Kidney (tissue), 14 donors: ENCODE measurements around the gene HSPB8. TPM values are rescaled to one million over a fixed set of nuclear protein-coding genes. Genes with fewer than 3 reads are reported as not detected.

Source experiments
- DNase-seq, 5 donors: peaks; one replicate each; pipeline ENCODE4 v3.0.0-alpha.2; 2013 to 2020
- FAIRE-seq: peaks from 2 replicates; lab custom pipeline; 2012; peaks lifted over from hg19 to GRCh38; lab: Jason Lieb, UNC
- H3K27ac ChIP-seq, 2 donors: one replicate each; pipeline ENCODE4 v1.7.0; 2013; ENCODE audit warnings: low read depth in 2 of 2, low read length in 2 of 2, inconsistent platforms in 1 of 2
- H3K27me3 ChIP-seq: one replicate; pipeline ENCODE4 v1.7.1; 2013; ENCODE audit warnings: low read length, inconsistent platforms; ENCODE audit not compliant: control insufficient read depth, insufficient read depth
- H3K36me3 ChIP-seq, 3 donors: one replicate each; pipeline versions ENCODE4 v1.7.0 to v1.7.1; 2013; ENCODE audit warnings: low read length in 3 of 3, control low read depth in 1 of 3, inconsistent platforms in 1 of 3; ENCODE audit not compliant: insufficient read depth in 3 of 3, control insufficient read depth in 2 of 3
- H3K4me1 ChIP-seq, 3 donors: one replicate each; pipeline versions ENCODE4 v1.7.0 to v1.7.1; 2013; ENCODE audit warnings: low read length in 3 of 3, inconsistent platforms in 1 of 3, low read depth in 1 of 3; ENCODE audit not compliant: control insufficient read depth in 2 of 3, insufficient read depth in 2 of 3
- H3K4me3 ChIP-seq, 3 donors: one replicate each; pipeline versions ENCODE4 v1.7.0 to v1.8.1; 2013; ENCODE audit warnings: low read length in 3 of 3, control low read depth in 1 of 3, inconsistent platforms in 1 of 3
- H3K9ac ChIP-seq, 3 donors: one replicate each; pipeline versions ENCODE4 v1.7.0 to v1.7.1; 2013; ENCODE audit warnings: low read length in 3 of 3, control low read depth in 1 of 3, inconsistent platforms in 1 of 3
- H3K9me3 ChIP-seq, 3 donors: one replicate each; pipeline versions ENCODE4 v1.7.0 to v1.7.1; 2013; ENCODE audit warnings: low read length in 3 of 3, control low read depth in 1 of 3, inconsistent platforms in 1 of 3; ENCODE audit not compliant: control insufficient read depth in 2 of 3, insufficient read depth in 1 of 3
- CTCF ChIP-seq: IDR thresholded peaks from 3 replicates; pipeline ENCODE4 v1.5.1; 2012; ENCODE audit warnings: mild to moderate bottlenecking, moderate library complexity, borderline replicate concordance; ENCODE audit not compliant: insufficient read depth; ENCODE audit errors: extremely low read depth
- intact Hi-C: fragments of 100-400 bp; cut with DNase I; formaldehyde crosslinking; loops from one replicate; pipeline ENCODE4 v1.11.1; 2022
- polyA plus RNA-seq: library from polyadenylated mRNA; stranded (reverse); fragments of 350-450 nt; fragmentation: Illumina TruSeq; extraction: RNeasy Lipid Tissue Mini Kit (QIAGEN cat#74804); gene quantifications from one replicate; pipeline ENCODE4 v1.2.3, GENCODE V29; 2014; ENCODE audit warnings: low read depth, low replicate concordance; ENCODE audit not compliant: insufficient read depth
- total RNA-seq: library from RNA; stranded (reverse); fragmentation: NEBNext Ultra II Directional; extraction: Animal tissue kit (Norgen Biotek cat#: 25700); gene quantifications from one replicate; pipeline ENCODE4 v1.2.1, GENCODE V29; 2021
- donor health status: control.
- donor health status: control.
- donor health status: control.
- donor health status: control.
- donor health status: control.
- donor health status: DM: yes; HTN: yes; CAD: no.
- donor health status: Normal renal cell carcinoma (clear cell type).

The HSPB8 gene
- total and polyA plus RNA-seq, 2 donors from 2014 or later: 67.2 to 81.3 TPM

GRCh38 chr12:119181944-119182343 is 3.2 kb downstream of the HSPB8 start:
- intact Hi-C loops: no loop called here
- H3K36me3 ChIP-seq: no peaks in the 10 kb centered on the region
- no peaks in the 10 kb centered on the region for H3K27me3 ChIP-seq
- TF ChIP-seq CTCF: no peak
- no peak for FAIRE-seq
- H3K9me3 ChIP-seq: no peaks in the 10 kb centered on the region
- peak overlapping the region in 2 of 3 donors; percentile 57 to 80 for H3K4me3 ChIP-seq
- DNase-seq: no peak
- peak overlapping the region in 1 of 3 donors; percentile 9 for H3K9ac ChIP-seq
- H3K4me1 ChIP-seq: peaks cover 0 to 13% (median 3%) of the 10 kb centered on the region in 3 donors
- peak overlapping the region in 1 of 2 donors; percentile 5 for H3K27ac ChIP-seq

GRCh38 chr12:119182701-119183493 is 4.2 kb downstream of the HSPB8 start:
- H3K9ac ChIP-seq: no peak overlapping the region
- intact Hi-C loops: no loop called here
- no peak for FAIRE-seq
- H3K9me3 ChIP-seq: no peaks in the 10 kb centered on the region
- H3K27me3 ChIP-seq: no peaks in the 10 kb centered on the region
- H3K36me3 ChIP-seq: no peaks in the 10 kb centered on the region
- peak overlapping the region in 1 of 3 donors; percentile 26 for H3K4me3 ChIP-seq
- peaks cover 0 to 14% (median 3%) of the 10 kb centered on the region in 3 donors for H3K4me1 ChIP-seq
- no peak for TF ChIP-seq CTCF
- peak overlapping the region; percentile 7 to 79 for H3K27ac ChIP-seq
- no peak for DNase-seq

- FAIRE-seq: no peak
- intact Hi-C loops: no loop called here
- peaks cover 0 to 16% (median under 1%) of the 10 kb centered on the region in 3 donors for H3K4me1 ChIP-seq
- H3K4me3 ChIP-seq: peak overlapping the region in 1 of 3 donors; percentile 7
- no peaks in the 10 kb centered on the region for H3K27me3 ChIP-seq
- TF ChIP-seq CTCF: no peak
- H3K36me3 ChIP-seq: no peaks in the 10 kb centered on the region
- H3K9ac ChIP-seq: no peak overlapping the region
- no peaks in the 10 kb centered on the region for H3K9me3 ChIP-seq
- no peak for DNase-seq
- no peak overlapping the region for H3K27ac ChIP-seq
These were observed 5.4 kb downstream of the HSPB8 start for GRCh38 chr12:119183942-119184695.
